PC-9 (cell line): ENCODE data around the gene UVRAG. TPM values are rescaled to one million over a fixed set of nuclear protein-coding genes. Genes with fewer than 3 reads are reported as not detected.

Experiments used
- BruUV-seq: library from RNA; stranded (reverse); fragments of 400-500 nt; replicated peaks from 2 replicates; lab custom pipeline; 2021; lab: Mats Ljungman, UMichigan
- CTCF ChIA-PET: fragments of 300-600 bp; sonication (Branson Sonifier 250); formaldehyde crosslinking; loops from one replicate; lab custom pipeline; 2022; ENCODE audit warnings: antibody characterized with exemption; lab: Charles Lee
- POLR2A ChIA-PET: fragments of 300-600 bp; sonication (Branson Sonifier 250); formaldehyde crosslinking; loops from one replicate; lab custom pipeline; 2022; ENCODE audit warnings: antibody characterized with exemption; ENCODE audit not compliant: unreplicated experiment; lab: Charles Lee
- DNase-seq, 2 experiments: peaks; one replicate each; pipeline versions ENCODE4 v3.0.0 to v3.0.0-alpha.2; 2015 to 2022; ENCODE audit warnings: mixed read lengths in 1 of 2
- H2AFZ ChIP-seq: fragments of 200-600 bp; sonication (generic); 2 replicates; pipeline ENCODE4 v1.8.1; 2017; ENCODE audit warnings: antibody characterized with exemption
- H3F3A ChIP-seq: fragments of 200-600 bp; sonication (generic); 2 replicates; pipeline ENCODE4 v1.8.1; 2017; ENCODE audit warnings: antibody characterized with exemption, mild to moderate bottlenecking, low read depth; ENCODE audit not compliant: insufficient read depth
- H3K27ac ChIP-seq: fragments of 200-600 bp; sonication (generic); 2 replicates; pipeline ENCODE4 v1.6.1; 2016; ENCODE audit warnings: mixed run types
- H3K27me3 ChIP-seq: fragments of 200-600 bp; sonication (generic); 2 replicates; pipeline ENCODE4 v1.6.1; 2016; ENCODE audit warnings: low read depth, mixed run types; ENCODE audit not compliant: insufficient read depth
- H3K36me3 ChIP-seq: fragments of 200-600 bp; sonication (generic); 2 replicates; pipeline ENCODE4 v1.6.1; 2016; ENCODE audit warnings: low read depth, mixed run types
- H3K4me1 ChIP-seq: fragments of 200-600 bp; sonication (generic); replicated peaks from 2 replicates; pipeline ENCODE4 v1.6.1; 2016; ENCODE audit warnings: mixed run types; ENCODE audit not compliant: insufficient read depth
- H3K4me2 ChIP-seq: fragments of 200-600 bp; sonication (generic); 2 replicates; pipeline ENCODE4 v1.6.1; 2017; ENCODE audit warnings: mixed run types
- H3K4me3 ChIP-seq: fragments of 200-600 bp; sonication (generic); 2 replicates; pipeline ENCODE4 v1.6.1; 2016; ENCODE audit warnings: mixed run types
- H3K79me2 ChIP-seq: fragments of 200-600 bp; sonication (generic); 2 replicates; pipeline ENCODE4 v1.6.1; 2017; ENCODE audit warnings: low read depth, mixed run types
- H3K9me2 ChIP-seq: fragments of 200-600 bp; sonication (generic); 2 replicates; pipeline ENCODE4 v1.8.1; 2017; ENCODE audit warnings: mild to moderate bottlenecking; ENCODE audit not compliant: insufficient read depth
- H3K9me3 ChIP-seq: fragments of 200-600 bp; sonication (generic); 2 replicates; pipeline ENCODE4 v1.8.1; 2016; ENCODE audit warnings: low read depth; ENCODE audit not compliant: insufficient read depth
- H4K20me1 ChIP-seq: fragments of 200-600 bp; sonication (generic); 2 replicates; pipeline ENCODE4 v1.8.1; 2017; ENCODE audit not compliant: insufficient read depth
- EZH2 ChIP-seq: fragments of 200-600 bp; sonication (generic); IDR thresholded peaks from 2 replicates; pipeline ENCODE4 v1.8.0; 2017; ENCODE audit warnings: antibody characterized with exemption, low read depth
- intact Hi-C: fragments of 100-400 bp; cut with micrococcal nuclease; formaldehyde crosslinking; loops from one replicate; pipeline ENCODE4 v1.10.0; 2022; ENCODE audit not compliant: unreplicated experiment
- total RNA-seq: library from RNA; stranded (reverse); gene quantifications from 2 replicates; pipeline ENCODE4 v1.2.3, GENCODE V29; 2021
- TF ChIP-seq, protein P1 (sequence below): fragments of 200-600 bp; sonication (generic); conservative IDR thresholded peaks from 2 replicates; pipeline ENCODE4 v1.6.1; 2017; ENCODE audit warnings: mixed run types, antibody characterized with exemption, mild to moderate bottlenecking, moderate library complexity

UVRAG gene
- total RNA-seq, 1 experiment from 2014 or later: 20.4 TPM

DNA sequence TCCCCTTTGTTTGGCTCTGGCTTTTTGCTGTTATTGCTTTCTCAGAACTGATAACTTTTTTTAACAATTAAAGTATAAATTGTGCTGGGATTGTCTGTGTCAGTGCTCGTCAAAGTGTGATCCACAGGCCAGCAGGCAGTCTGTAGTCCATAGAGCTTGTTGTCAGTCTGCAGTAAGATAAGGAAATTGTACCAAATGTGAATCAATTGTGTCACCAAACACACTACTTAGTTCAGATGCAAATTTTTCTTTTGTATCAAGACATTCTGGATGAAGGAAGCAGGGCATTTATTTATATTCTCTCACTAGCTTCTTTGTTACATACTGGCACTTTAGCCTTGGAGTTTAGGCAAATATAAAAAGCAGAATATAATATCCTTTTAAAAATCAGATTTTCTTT is 270.3 kb downstream of the UVRAG start:
- Histone ChIP-seq H2AFZ (no peak overlapping the region), H3K9me2 (no peaks in the 10 kb centered on the region), H4K20me1 (no peaks in the 10 kb centered on the region), H3K27ac (no peak overlapping the region), H3K36me3 (no peaks in the 10 kb centered on the region), H3F3A (peaks cover 16% of the 10 kb centered on the region), H3K4me1 (peaks cover 23% of the 10 kb centered on the region), H3K9me3 (no peaks in the 10 kb centered on the region), H3K79me2 (no peaks in the 10 kb centered on the region), H3K4me2 (no peak overlapping the region), H3K4me3 (no peak overlapping the region), H3K27me3 (no peaks in the 10 kb centered on the region)
- no peak for TF ChIP-seq EZH2
- no TSS peak for BruUV-seq
- POLR2A ChIA-PET: interaction anchor here (0.5 kb wide), 1 partner anchor 290 kb away, joined by 8 read pairs; no protein-coding TSS in a partner anchor
- DNase-seq: no peak
- CTCF ChIA-PET: no interaction called here
- intact Hi-C loops: no loop called here

DNA sequence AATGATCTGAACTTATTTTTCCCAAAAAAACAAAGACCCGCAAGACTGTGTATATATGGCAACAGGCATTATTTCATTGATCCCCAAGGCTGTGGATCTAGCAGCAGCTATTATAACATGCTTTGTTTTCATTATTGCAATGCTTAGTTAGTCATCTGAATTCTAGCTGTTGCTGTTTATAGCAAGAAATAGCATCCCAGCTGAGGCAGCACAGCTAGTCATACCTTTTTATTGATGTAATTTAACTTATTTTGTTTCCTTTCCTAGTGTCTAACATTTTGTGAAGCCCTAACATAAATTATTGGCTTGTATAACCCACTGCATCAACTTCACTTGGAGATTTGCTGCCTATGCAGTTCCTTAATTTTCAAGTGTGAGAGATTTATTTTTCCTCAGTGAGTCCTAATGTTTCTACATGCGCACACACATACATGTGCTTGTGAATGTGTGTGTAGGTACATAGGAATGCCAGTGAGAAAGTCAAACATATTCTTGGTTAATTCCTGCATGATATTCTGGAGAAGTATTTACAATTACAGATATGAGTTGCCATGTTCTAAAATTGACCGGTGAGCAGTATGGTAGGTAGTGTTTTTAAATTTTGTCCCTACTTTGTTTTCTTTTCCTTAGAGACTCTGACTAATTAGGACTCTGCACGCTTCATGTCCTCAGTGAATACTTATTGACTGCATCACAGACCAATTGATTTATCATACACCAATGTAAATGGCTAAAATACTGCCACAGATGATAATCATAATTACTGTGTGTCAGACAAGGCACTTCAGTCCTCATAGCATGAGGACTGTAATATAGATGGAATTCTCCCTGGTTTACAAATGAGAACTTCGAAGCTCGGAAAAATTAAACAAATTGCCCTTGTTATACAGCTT is 272.0 kb downstream of the UVRAG start:
- no peak for TF ChIP-seq EZH2
- TF ChIP-seq, protein P1, sequence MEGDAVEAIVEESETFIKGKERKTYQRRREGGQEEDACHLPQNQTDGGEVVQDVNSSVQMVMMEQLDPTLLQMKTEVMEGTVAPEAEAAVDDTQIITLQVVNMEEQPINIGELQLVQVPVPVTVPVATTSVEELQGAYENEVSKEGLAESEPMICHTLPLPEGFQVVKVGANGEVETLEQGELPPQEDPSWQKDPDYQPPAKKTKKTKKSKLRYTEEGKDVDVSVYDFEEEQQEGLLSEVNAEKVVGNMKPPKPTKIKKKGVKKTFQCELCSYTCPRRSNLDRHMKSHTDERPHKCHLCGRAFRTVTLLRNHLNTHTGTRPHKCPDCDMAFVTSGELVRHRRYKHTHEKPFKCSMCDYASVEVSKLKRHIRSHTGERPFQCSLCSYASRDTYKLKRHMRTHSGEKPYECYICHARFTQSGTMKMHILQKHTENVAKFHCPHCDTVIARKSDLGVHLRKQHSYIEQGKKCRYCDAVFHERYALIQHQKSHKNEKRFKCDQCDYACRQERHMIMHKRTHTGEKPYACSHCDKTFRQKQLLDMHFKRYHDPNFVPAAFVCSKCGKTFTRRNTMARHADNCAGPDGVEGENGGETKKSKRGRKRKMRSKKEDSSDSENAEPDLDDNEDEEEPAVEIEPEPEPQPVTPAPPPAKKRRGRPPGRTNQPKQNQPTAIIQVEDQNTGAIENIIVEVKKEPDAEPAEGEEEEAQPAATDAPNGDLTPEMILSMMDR: no peak
- H3F3A ChIP-seq: peaks cover 16% of the 10 kb centered on the region
- no peaks in the 10 kb centered on the region for H3K9me2 ChIP-seq
- H3K9me3 ChIP-seq: peaks cover 5% of the 10 kb centered on the region; the same call in 1 of the 2 replicates
- H3K4me3 ChIP-seq: no peak overlapping the region
- no peaks in the 10 kb centered on the region for H3K36me3 ChIP-seq
- no peak overlapping the region for H3K27ac ChIP-seq
- peaks cover 23% of the 10 kb centered on the region for H3K4me1 ChIP-seq
- intact Hi-C loops: no loop called here
- no peak for DNase-seq
- no peaks in the 10 kb centered on the region for H3K27me3 ChIP-seq
- no peaks in the 10 kb centered on the region for H4K20me1 ChIP-seq
- no peaks in the 10 kb centered on the region for H3K79me2 ChIP-seq
- POLR2A ChIA-PET: interaction anchor here (0.9 kb wide), 1 partner anchor 1990 kb away, joined by 7 read pairs; no protein-coding TSS in a partner anchor
- H2AFZ ChIP-seq: no peak overlapping the region
- CTCF ChIA-PET: no interaction called here
- no TSS peak for BruUV-seq
- no peak overlapping the region for H3K4me2 ChIP-seq

DNA sequence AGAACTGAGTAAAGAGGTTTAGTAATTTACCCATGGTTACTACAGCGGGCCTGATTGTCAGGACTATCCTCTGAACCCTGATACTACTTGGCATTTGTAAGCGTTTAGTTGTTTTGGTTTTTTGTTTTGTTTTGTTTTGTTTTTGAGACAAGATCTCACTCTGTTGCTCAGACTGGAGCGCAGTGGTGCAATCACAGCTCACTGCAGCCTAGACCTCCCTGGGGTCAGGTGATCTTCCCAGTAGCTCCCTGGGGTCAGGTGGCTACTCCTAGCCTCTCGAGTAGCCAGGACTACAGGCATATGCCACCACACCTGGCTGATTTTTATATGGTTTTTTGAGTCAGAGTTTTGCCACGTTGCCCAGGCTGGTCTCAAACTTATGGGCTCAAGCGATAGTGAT is 272.7 kb downstream of the UVRAG start:
- H3F3A ChIP-seq: peaks cover 12% of the 10 kb centered on the region
- H3K4me3 ChIP-seq: no peak overlapping the region
- peaks cover 5% of the 10 kb centered on the region; the same call in 1 of the 2 replicates for H3K9me3 ChIP-seq
- H3K27me3 ChIP-seq: no peaks in the 10 kb centered on the region
- intact Hi-C loops: no loop called here
- TF ChIP-seq, protein P1: no peak
- TF ChIP-seq EZH2: no peak
- H4K20me1 ChIP-seq: no peaks in the 10 kb centered on the region
- no peak overlapping the region for H2AFZ ChIP-seq
- no peak overlapping the region for H3K27ac ChIP-seq
- no TSS peak for BruUV-seq
- no peaks in the 10 kb centered on the region for H3K36me3 ChIP-seq
- H3K9me2 ChIP-seq: no peaks in the 10 kb centered on the region
- no peak overlapping the region for H3K4me2 ChIP-seq
- POLR2A ChIA-PET: interaction anchor here (0.9 kb wide), 1 partner anchor 1989 kb away, joined by 7 read pairs; no protein-coding TSS in a partner anchor
- no peak for DNase-seq
- CTCF ChIA-PET: no interaction called here
- no peaks in the 10 kb centered on the region for H3K79me2 ChIP-seq
- peaks cover 20% of the 10 kb centered on the region for H3K4me1 ChIP-seq
